ENCODE measurements around the gene CPEB3. TPM values are rescaled to one million over a fixed set of nuclear protein-coding genes. Genes with fewer than 3 reads are reported as not detected.
A peak's percentile ranks its signal among the peaks of the same experiment; 100 is the strongest.

The CPEB3 gene
- total RNA-seq, 1 donor from 2014 or later = 2.8 TPM

DNA sequence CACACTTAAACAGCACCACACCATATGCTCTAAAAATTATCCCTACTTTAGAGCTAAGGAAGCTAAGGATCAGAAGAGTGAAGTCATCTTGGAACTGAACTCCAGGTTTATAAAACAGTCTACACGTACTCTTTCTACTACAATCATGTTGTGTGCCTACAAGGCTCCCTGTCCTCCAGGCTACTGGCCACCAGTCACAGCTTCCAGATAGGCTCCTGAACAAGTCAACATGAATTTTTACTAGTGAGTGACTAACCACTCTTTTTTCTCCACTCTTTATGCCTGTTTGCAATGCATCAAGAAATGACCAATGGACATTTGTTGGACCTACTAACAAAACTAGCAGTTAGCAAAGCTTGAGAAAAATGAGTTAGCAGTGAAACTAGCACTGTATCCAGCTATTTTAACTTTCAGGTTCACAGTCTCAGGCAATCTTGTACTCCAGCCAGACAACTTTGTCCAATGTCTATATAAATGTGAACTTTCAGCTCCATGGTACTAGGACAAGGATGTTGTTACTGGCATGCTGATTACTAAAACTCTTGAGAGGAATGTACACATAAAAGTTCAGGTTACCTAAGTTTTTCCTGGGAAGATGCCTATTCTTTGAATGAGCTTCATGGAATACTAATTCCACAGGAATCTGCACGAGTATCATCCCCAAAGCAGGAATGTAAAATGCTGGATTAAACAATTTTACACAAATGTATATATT, 187.3 kb downstream of the CPEB3 start:
- Histone ChIP-seq H3K27me3 (no peaks in the 10 kb centered on the region), H3K27ac (no peak overlapping the region), H3K9me3 (no peaks in the 10 kb centered on the region), H3K4me3 (no peak overlapping the region), H3K4me1 (peaks cover 3 to 25% of the 10 kb centered on the region in 2 donors), H3K36me3 (no peaks in the 10 kb centered on the region)
- no peak for DNase-seq (ENCODE audit: low spot score in 2 of 2)
- intact Hi-C loops (cut with DNase I) = loop anchor here (5.0 kb wide), 1 partner anchor 39 kb away; no protein-coding TSS in a partner anchor
- TF ChIP-seq, protein P1, sequence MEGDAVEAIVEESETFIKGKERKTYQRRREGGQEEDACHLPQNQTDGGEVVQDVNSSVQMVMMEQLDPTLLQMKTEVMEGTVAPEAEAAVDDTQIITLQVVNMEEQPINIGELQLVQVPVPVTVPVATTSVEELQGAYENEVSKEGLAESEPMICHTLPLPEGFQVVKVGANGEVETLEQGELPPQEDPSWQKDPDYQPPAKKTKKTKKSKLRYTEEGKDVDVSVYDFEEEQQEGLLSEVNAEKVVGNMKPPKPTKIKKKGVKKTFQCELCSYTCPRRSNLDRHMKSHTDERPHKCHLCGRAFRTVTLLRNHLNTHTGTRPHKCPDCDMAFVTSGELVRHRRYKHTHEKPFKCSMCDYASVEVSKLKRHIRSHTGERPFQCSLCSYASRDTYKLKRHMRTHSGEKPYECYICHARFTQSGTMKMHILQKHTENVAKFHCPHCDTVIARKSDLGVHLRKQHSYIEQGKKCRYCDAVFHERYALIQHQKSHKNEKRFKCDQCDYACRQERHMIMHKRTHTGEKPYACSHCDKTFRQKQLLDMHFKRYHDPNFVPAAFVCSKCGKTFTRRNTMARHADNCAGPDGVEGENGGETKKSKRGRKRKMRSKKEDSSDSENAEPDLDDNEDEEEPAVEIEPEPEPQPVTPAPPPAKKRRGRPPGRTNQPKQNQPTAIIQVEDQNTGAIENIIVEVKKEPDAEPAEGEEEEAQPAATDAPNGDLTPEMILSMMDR (IDR thresholded peaks at IDR 0.05) = no peak

DNA sequence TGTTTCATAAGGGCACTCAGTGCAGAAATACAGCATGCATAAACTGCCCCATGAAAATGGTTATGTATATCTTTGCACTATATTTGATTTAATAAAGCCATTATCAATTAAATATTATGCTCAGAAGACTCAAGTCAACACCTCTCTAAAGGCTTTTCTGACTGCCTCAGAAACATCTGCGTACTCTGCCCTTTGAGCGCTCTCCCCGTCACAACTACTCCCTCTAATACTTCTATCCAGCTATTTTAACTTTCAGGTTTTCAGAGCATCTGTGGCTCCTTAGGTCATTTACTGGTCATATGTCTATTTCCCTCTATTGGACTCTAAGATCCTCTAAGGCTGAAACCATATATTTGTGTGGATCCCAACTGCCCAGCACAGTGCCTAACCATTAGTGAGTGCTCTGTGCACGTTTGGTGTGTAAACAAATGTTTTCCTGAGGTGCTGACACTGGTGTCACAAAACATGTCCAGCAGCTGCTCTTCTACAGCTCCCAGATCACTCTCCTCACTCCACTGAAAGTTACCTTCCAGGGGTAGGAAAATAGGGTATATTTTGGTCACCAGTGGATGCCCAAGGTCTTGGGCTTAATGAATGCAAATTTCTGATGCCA, 188.2 kb downstream of the CPEB3 start:
- TF ChIP-seq, protein P1 (IDR thresholded peaks at IDR 0.05) = no peak
- Histone ChIP-seq H3K4me3 (no peak overlapping the region), H3K9me3 (no peaks in the 10 kb centered on the region), H3K36me3 (no peaks in the 10 kb centered on the region), H3K27ac (peak overlapping the region in 1 of 2 donors; percentile 23), H3K27me3 (no peaks in the 10 kb centered on the region), H3K4me1 (peaks cover 3 to 25% of the 10 kb centered on the region in 2 donors)
- DNase-seq (ENCODE audit: low spot score in 2 of 2) = no peak
- intact Hi-C loops (cut with DNase I) = loop anchor here (5.0 kb wide), 1 partner anchor 40 kb away; no protein-coding TSS in a partner anchor

DNA sequence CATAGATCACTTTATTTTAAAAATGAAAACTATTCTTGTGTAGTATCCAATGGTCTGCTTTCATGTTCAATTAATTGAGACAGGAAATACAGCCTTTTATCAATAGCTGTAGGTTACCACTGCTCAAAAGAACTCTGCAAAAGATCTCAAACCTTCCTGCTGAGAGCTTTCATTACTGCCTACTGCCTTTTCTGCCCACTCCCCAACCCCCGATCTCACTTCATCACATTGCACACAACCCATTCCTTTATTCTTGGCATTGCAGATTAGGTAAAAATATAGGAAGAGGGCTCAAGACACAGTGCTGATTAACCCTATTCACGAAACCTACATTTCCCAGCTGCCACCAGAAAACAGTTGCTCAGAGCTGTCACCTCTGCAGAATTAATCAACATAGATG, 195.9 kb downstream of the CPEB3 start:
- Histone ChIP-seq H3K4me1 (no peaks in the 10 kb centered on the region), H3K4me3 (no peak overlapping the region), H3K27me3 (no peaks in the 10 kb centered on the region), H3K36me3 (no peaks in the 10 kb centered on the region), H3K9me3 (no peaks in the 10 kb centered on the region), H3K27ac (no peak overlapping the region)
- TF ChIP-seq, protein P1 (IDR thresholded peaks at IDR 0.05) = no peak
- no peak for DNase-seq (ENCODE audit: low spot score in 2 of 2)
- intact Hi-C loops (cut with DNase I) = no loop called here

DNA sequence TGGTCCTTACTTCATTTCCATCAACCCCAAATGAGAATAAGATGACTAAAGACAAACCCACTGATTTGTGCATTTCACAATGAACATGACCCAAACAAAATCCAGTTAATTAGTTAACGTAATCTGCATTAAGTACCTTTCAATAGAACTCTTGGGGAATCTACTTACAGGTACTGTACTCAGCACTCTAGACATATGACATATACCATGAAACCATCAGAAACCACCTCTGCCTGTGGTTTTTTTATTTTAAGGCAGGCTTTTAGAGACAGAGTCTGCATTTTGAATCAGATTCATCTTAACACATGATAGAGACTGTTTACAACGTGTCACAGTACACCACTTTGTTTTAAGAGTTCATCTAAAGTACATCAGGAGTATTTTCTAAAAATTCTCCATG, 198.9 kb downstream of the CPEB3 start:
- Histone ChIP-seq H3K4me1 (peaks cover 0 to 4% of the 10 kb centered on the region in 2 donors), H3K27me3 (no peaks in the 10 kb centered on the region), H3K4me3 (no peak overlapping the region), H3K9me3 (no peaks in the 10 kb centered on the region), H3K36me3 (no peaks in the 10 kb centered on the region), H3K27ac (no peak overlapping the region)
- TF ChIP-seq, protein P1 (IDR thresholded peaks at IDR 0.05) = no peak
- no peak for DNase-seq (ENCODE audit: low spot score in 2 of 2)
- intact Hi-C loops (cut with DNase I) = no loop called here

DNA sequence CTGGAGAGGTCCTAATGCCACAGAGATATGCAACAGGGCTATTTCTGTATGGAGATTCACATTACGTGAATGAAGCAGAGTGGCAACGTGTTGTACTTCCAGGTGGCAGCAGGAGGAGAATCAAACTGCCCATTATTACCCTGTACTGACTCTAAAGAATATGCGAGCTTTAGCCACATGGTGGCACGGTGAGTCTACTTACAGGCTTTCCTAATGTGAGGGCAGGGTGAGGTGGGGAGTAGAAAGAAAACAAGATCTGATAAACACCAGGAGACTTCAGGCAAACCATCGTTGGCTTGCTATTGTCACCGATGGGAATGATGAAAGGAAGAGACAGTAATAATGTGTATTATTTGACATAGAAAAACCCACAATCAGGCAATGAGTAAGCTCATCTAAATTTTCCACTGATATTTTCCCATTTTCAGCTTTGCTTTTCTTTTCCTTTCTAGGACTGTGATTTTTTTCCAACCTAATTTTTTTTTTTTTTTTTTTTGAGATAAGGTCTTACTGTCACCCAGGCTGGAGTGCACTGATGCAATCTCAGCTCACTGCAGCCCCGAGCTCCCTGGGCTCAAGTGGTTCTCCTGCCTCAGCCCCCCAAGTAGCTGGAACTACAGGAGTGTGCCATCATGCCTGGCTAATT, 203.0 kb downstream of the CPEB3 start:
- peaks cover 0 to 4% of the 10 kb centered on the region in 2 donors for H3K4me1 ChIP-seq
- no peaks in the 10 kb centered on the region for H3K9me3 ChIP-seq
- H3K27me3 ChIP-seq = no peaks in the 10 kb centered on the region
- peak overlapping the region in 1 of 2 donors; percentile 22 for H3K27ac ChIP-seq
- TF ChIP-seq, protein P1 (IDR thresholded peaks at IDR 0.05) = peak; percentile 69 to 88 (median 87)
- H3K36me3 ChIP-seq = no peaks in the 10 kb centered on the region
- no peak overlapping the region for H3K4me3 ChIP-seq
- DNase-seq (ENCODE audit: low spot score in 2 of 2) = peak in 1 of 2 donors; percentile 84
- intact Hi-C loops (cut with DNase I) = loop anchor here (1.0 to 5.0 kb wide), 3 partner anchors 99 to 347 kb away; partner anchors contain the start of genes CPEB3 and MARCHF5
